Heart left ventricle (tissue), 16 donors: Measurements from ENCODE around the gene APIP. TPM values are rescaled to one million over a fixed set of nuclear protein-coding genes. Genes with fewer than 3 reads are reported as not detected.
"Not testable (repeated sequence)": the region's sequence is repeated elsewhere in the genome, so short reads cannot be mapped to it uniquely, and the experiment has no call there.

Source experiments
- ATAC-seq, 4 donors: fragments of 200-7000 bp; cut with Tn5 transposase; one replicate each; pipeline ENCODE4 v1.9.1; 2020 to 2022; ENCODE audit warnings: moderate library complexity in 4 of 4, mild to moderate bottlenecking in 3 of 4, moderate number of reproducible peaks in 1 of 4
- DNase-seq, 5 donors: peaks; one replicate each; pipeline ENCODE4 v3.0.0-alpha.2; 2020
- H3K27ac ChIP-seq, 12 donors: fragments of 200-600 bp; sonication (generic) in 4 of 12; one replicate each; pipeline versions ENCODE4 v1.5.0 to v1.8.0; 2016 to 2022; ENCODE audit warnings: mild to moderate bottlenecking in 2 of 12
- H3K27me3 ChIP-seq, 9 donors: fragments of 200-600 bp; sonication (generic) in 2 of 9; one replicate each; pipeline versions ENCODE4 v1.5.1 to v1.8.0; 2016 to 2022; ENCODE audit warnings: mild to moderate bottlenecking in 3 of 9
- H3K36me3 ChIP-seq, 9 donors: fragments of 200-600 bp; sonication (generic) in 2 of 9; one replicate each; pipeline versions ENCODE4 v1.5.0 to v1.8.0; 2018 to 2022; ENCODE audit warnings: mild to moderate bottlenecking in 2 of 9
- H3K4me1 ChIP-seq, 12 donors: fragments of 200-600 bp; sonication (generic) in 4 of 12; one replicate each; pipeline versions ENCODE4 v1.5.0 to v1.8.0; 2016 to 2022; ENCODE audit warnings: mild to moderate bottlenecking in 3 of 12
- H3K4me3 ChIP-seq, 12 donors: fragments of 200-600 bp; sonication (generic) in 4 of 12; one replicate each; pipeline versions ENCODE4 v1.5.0 to v1.8.0; 2017 to 2022; ENCODE audit warnings: mild to moderate bottlenecking in 9 of 12, moderate library complexity in 4 of 12
- H3K9me3 ChIP-seq, 12 donors: fragments of 200-600 bp; sonication (generic) in 4 of 12; one replicate each; pipeline versions ENCODE4 v1.5.0 to v1.8.0; 2016 to 2022; ENCODE audit warnings: mild to moderate bottlenecking in 1 of 12
- CTCF ChIP-seq, 12 donors: fragments of 200-600 bp; sonication (generic) in 4 of 12; IDR thresholded peaks; one replicate each; pipeline versions ENCODE4 v1.5.0 to v1.8.0; 2018 to 2022; ENCODE audit warnings: antibody characterized with exemption in 12 of 12, mild to moderate bottlenecking in 5 of 12
- POLR2A ChIP-seq, 2 donors: fragments of 450-650 bp; IDR thresholded peaks; one replicate each; pipeline ENCODE4 v1.6.1; 2017; ENCODE audit warnings: antibody characterized with exemption in 2 of 2, mild to moderate bottlenecking in 2 of 2, moderate library complexity in 2 of 2
- WGBS, 4 donors: extraction: QIAGEN DNeasy Blood & Tissue Kit in 2 of 4; methylation state at CpG; one replicate each; pipeline versions ENCODE4 v1.1.5 to v1.1.7; 2013 to 2018; 5-methylcytosine and 5-hydroxymethylcytosine counted together
- intact Hi-C, 10 donors: fragments of 100-400 bp; cut with DNase I; formaldehyde crosslinking; loops; one replicate each; pipeline versions ENCODE4 v1.11.1 to v1.14.2; 2022
- polyA plus RNA-seq, 2 donors: library from polyadenylated mRNA; stranded (reverse); fragments of 200-250 nt; gene quantifications; one replicate each; pipeline ENCODE4 v1.2.3, GENCODE V29; 2013
- total RNA-seq, 9 donors: library from RNA; depleted of rRNA in 2 of 9; stranded (reverse); fragments of >200 nt in 2 of 9; fragmentation: NEBNext Ultra II Directional in 3 of 9; extraction: Animal tissue kit (Norgen Biotek cat#: 25700) in 3 of 9; gene quantifications; one replicate each; pipeline versions ENCODE4 v1.1.0 to v1.2.4, GENCODE V29; 2016 to 2023
- donor health status: ischemic (EF 13 %, LVEDD 7.1; RV severe dilation, severe dysfunction).
- donor health status: healthy with polysubstance abuse.
- donor health status: DM: no; HTN: yes; CAD: no.
- donor health status: DM: no; HTN: no; CAD: no.
- donor health status: ischemic (EF 25% LVEDD 6.9; RV normal size, moderate dysfunction).
- donor health status: ischemic (EF 25% LVEDD 5.7; RV mildly dilated, moderate dysfunction).
- donor health status: healthy.
- donor health status: DM: yes; HTN: yes; CAD: no.
- donor health status: ischemic (EF 35%, LVEDD 5.7; RV mildly dilated, moderate dysfunction).
- donor health status: nonischemic (EF 11% LVEDD 7.7; RV severe dilation, severe dysfunction).
- donor health status: DM: yes; HTN: yes; CAD: no.
- donor health status: PGD.
- donor health status: ischemic (EF 29% LVEDD 5.4; RV normal size, mild dysfunction).
- donor health status: nonischemic (EF 23%, LVEDD 6.1; RV moderate dilation, normal function).

Gene APIP
- total and polyA plus RNA-seq, 11 donors = 15.8 to 35.3 (median 25.7) TPM

GRCh38 chr11:34916843-34917770 is 928 bp upstream of the APIP start:
- no peak for TF ChIP-seq POLR2A (IDR thresholded peaks at IDR 0.05)
- no peak for TF ChIP-seq CTCF (IDR thresholded peaks at IDR 0.05)
- Histone ChIP-seq H3K27ac (peak overlapping the region; percentile 85 to 99 (median 96)), H3K27me3 (no peaks in the 10 kb centered on the region), H3K36me3 (peaks cover 0 to 14% (median 4%) of the 10 kb centered on the region in 9 donors), H3K4me1 (peaks cover 0 to 47% (median 24%) of the 10 kb centered on the region in 12 donors), H3K9me3 (no peaks in the 10 kb centered on the region), H3K4me3 (peak overlapping the region; percentile 54 to 96 (median 78))
- WGBS, 4 donors = 15 to 21% (median 16%) methylated on average over 21 to 23 of the region's 23 CpGs
- intact Hi-C loops = loop anchor here in 1 of 10 donors (10.0 kb wide), 1 partner anchor 1588 kb away; no protein-coding TSS in a partner anchor
- ATAC-seq = peak; percentile 22 to 47 (median 32)
- no peak for DNase-seq

GRCh38 chr11:34915136-34916014 is 804 bp downstream of the APIP start:
- Histone ChIP-seq H3K9me3 (no peaks in the 10 kb centered on the region), H3K36me3 (peaks cover 0 to 10% (median 4%) of the 10 kb centered on the region in 9 donors), H3K4me1 (peaks cover 0 to 44% (median 23%) of the 10 kb centered on the region in 12 donors), H3K27me3 (no peaks in the 10 kb centered on the region), H3K4me3 (peak overlapping the region; percentile 54 to 96 (median 78)), H3K27ac (peak overlapping the region; percentile 85 to 99 (median 96))
- WGBS, 4 donors = 6 to 10% (median 8%) methylated on average over 33 to 34 of the region's 34 CpGs
- ATAC-seq (peak in 1 of 4 donors; percentile 6), DNase-seq (no peak)
- TF ChIP-seq POLR2A (IDR thresholded peaks at IDR 0.05) (no peak), CTCF (IDR thresholded peaks at IDR 0.05) (no peak)
- intact Hi-C loops = loop anchor here in 1 of 10 donors (10.0 kb wide), 1 partner anchor 1589 kb away; no protein-coding TSS in a partner anchor

- 92 to 98% (median 96%) methylated on average over 10 of the region's 10 CpGs for WGBS, 4 donors
- intact Hi-C loops = loop anchor here in 1 of 10 donors (10.0 kb wide), 1 partner anchor 1591 kb away; no protein-coding TSS in a partner anchor
- H3K27me3 ChIP-seq, H3K27ac ChIP-seq, H3K9me3 ChIP-seq, H3K36me3 ChIP-seq, ATAC-seq, DNase-seq, H3K4me3 ChIP-seq: not testable (repeated sequence)
- H3K4me1 ChIP-seq = peaks cover 0 to 43% (median 17%) of the 10 kb centered on the region in 12 donors
Observed at GRCh38 chr11:34913556-34913955, 2.6 kb downstream of the APIP start.

GRCh38 chr11:34911676-34912075 is 4.5 kb downstream of the APIP start:
- intact Hi-C loops = loop anchor here in 1 of 10 donors (10.0 kb wide), 1 partner anchor 1593 kb away; no protein-coding TSS in a partner anchor
- WGBS, 4 donors = 77 to 89% (median 85%) methylated on average over 2 of the region's 2 CpGs
- H3K4me1 ChIP-seq = peaks cover 0 to 30% (median 8%) of the 10 kb centered on the region in 12 donors
- TF ChIP-seq CTCF (IDR thresholded peaks at IDR 0.05) (no peak), POLR2A (IDR thresholded peaks at IDR 0.05) (no peak)
- H3K4me3 ChIP-seq = no peak overlapping the region
- H3K9me3 ChIP-seq = no peaks in the 10 kb centered on the region
- H3K36me3 ChIP-seq = peaks cover 0 to 9% (median 0%) of the 10 kb centered on the region in 9 donors
- peak overlapping the region in 1 of 12 donors; percentile 10 for H3K27ac ChIP-seq
- no peak for DNase-seq
- no peak for ATAC-seq
- H3K27me3 ChIP-seq = no peaks in the 10 kb centered on the region
